Left hindlimb (tissue), 1 donor: ENCODE measurements around the gene HFE.
"Not testable (repeated sequence)": the region's sequence is repeated elsewhere in the genome, so short reads cannot be mapped to it uniquely, and the experiment has no call there.

Experiments used
- DNase-seq: peaks from one replicate; pipeline ENCODE4 v3.0.0-alpha.2; 2018

Gene HFE

GRCh38 chr6:26115226-26115625 is 28.0 kb downstream of the HFE start:
- DNase-seq = no peak

GRCh38 chr6:26116267-26116666 is 29.0 kb downstream of the HFE start:
- no peak for DNase-seq

- DNase-seq = no peak
These were observed 31.8 kb downstream of the HFE start for GRCh38 chr6:26118999-26119398.

GRCh38 chr6:26120115-26120514 is 32.9 kb downstream of the HFE start:
- DNase-seq = not testable (repeated sequence)

GRCh38 chr6:26120807-26121140 is 33.5 kb downstream of the HFE start:
- DNase-seq = no peak

- no peak for DNase-seq
These were observed 34.1 kb downstream of the HFE start for GRCh38 chr6:26121141-26122004.

GRCh38 chr6:26122005-26122388 is 34.8 kb downstream of the HFE start:
- no peak for DNase-seq

GRCh38 chr6:26122402-26122792 is 35.2 kb downstream of the HFE start:
- no peak for DNase-seq

GRCh38 chr6:26122793-26123674 is 35.8 kb downstream of the HFE start:
- peak; percentile 95 for DNase-seq

GRCh38 chr6:26123675-26123946 is 36.4 kb downstream of the HFE start:
- DNase-seq = no peak

GRCh38 chr6:26123947-26124780 is 36.9 kb downstream of the HFE start:
- peak; percentile 90 for DNase-seq

GRCh38 chr6:26124781-26125685 is 37.8 kb downstream of the HFE start:
- DNase-seq = peak; percentile 48

- no peak for DNase-seq
These were observed 39.4 kb downstream of the HFE start for GRCh38 chr6:26126394-26127235.

GRCh38 chr6:26128013-26128771 is 41.0 kb downstream of the HFE start:
- DNase-seq = no peak

- DNase-seq = no peak
These were observed 42.4 kb downstream of the HFE start for GRCh38 chr6:26129656-26130055.

- no peak for DNase-seq
These were observed 43.5 kb downstream of the HFE start for GRCh38 chr6:26130581-26131249.

GRCh38 chr6:26131618-26132017 is 44.4 kb downstream of the HFE start:
- DNase-seq = no peak

GRCh38 chr6:26133730-26134129 is 46.5 kb downstream of the HFE start:
- DNase-seq = no peak

- DNase-seq = no peak
These were observed 49.1 kb downstream of the HFE start for GRCh38 chr6:26136321-26136720.
